ENCODE measurements around the gene IFITM1.

Gene IFITM1

GRCh38 chr11:313787-314553 is at the start of gene IFITM1:
Gene IFITM1, plus strand, starts transcription at chr11:314040. Its CDS starts 131 bp downstream, at chr11:314171.
- peak; percentile 56 to 65 for DNase-seq

GRCh38 chr11:266676-267439 is 47.0 kb upstream of the IFITM1 start:
- peak; percentile 44 to 51 for DNase-seq

DNA sequence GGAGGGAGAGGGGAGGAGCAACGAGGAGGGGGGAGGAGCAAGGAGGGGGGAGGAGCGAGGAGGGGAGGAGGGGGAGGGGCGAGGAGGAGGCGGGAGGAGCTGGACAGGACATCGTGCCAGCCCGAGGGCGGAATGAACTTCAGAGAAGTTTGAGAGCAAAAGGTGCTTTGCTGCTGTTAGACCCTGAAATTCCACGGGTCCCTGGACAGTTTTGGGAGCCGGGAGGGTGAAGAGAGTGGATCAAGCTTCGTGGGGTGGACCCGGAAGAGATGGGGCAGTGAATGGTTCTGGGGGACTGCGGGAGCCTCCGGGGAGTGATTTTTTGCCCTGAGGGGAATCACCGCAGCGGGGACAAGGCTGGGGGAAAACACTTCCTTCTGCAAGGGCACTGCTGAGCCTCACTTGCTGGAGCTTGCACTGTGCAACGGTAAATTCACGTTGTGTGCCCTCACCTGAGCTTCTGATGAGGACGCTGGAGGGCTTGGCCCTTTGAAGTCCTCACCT is 46.3 kb upstream of the IFITM1 start:
- DNase-seq = peak; percentile 55 to 67

DNA sequence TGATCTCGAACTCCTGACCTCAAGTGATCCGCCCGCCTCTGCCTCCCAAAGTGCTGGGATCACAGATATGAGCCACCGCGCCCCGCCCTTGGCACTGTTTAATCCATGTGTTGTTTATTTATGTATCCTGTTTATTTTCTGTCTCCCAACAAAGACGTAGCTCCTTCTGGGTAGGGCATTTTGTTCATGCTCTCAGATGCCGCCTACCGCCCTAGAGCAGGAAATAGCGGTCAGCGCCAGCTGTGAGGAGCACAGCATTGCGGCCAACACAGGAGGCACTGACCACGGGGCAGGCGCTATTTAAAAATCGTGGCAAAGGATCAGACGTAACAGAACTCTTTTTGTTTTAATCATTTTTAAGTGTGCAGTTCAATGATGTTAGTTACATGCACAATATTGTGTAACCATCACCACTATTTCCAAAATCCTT is 45.1 kb upstream of the IFITM1 start:
- peak; percentile 39 to 51 for DNase-seq

GRCh38 chr11:269146-269890 is 44.5 kb upstream of the IFITM1 start:
- peak; percentile 45 to 63 for DNase-seq

GRCh38 chr11:270451-271318 is 43.2 kb upstream of the IFITM1 start:
- DNase-seq = no peak

- no peak for DNase-seq
These were observed 42.5 kb upstream of the IFITM1 start for GRCh38 chr11:271319-271715.

- DNase-seq = no peak
These were observed 41.5 kb upstream of the IFITM1 start for GRCh38 chr11:272195-272930.

DNA sequence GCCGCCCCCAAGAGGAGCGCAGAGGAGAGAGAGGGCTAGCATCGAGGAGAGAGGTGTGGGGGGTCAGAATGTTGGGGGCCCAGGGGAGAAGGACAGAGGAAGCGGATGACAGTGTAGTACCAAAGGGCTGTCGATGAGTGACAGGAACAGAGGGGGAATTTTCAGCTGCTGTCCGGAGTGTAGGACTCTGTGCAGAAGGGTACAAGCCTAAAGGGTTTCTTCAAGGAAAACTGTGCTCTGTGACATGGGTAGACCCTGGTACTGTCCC is 41.0 kb upstream of the IFITM1 start:
- no peak for DNase-seq

DNA sequence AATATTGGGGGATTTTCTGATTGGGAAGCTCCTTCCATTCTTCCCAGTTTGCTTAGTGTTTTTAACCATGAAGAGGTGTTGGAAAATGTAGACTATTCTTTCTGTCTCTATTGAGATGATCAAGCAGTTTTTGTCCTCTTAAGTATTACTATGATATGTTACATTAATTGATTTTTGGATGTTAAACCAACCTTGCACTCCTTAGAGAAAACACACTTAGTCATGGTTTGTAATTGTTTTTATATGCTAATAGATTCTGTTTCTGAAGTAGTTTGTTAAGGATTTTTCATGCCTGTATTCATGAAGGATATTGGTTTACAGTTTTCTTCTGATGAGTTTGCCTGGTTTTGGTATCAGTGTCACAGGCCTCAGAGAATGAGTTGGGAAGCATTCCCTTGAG is 37.6 kb upstream of the IFITM1 start:
- no peak for DNase-seq

GRCh38 chr11:278001-278951 is 35.6 kb upstream of the IFITM1 start, which contains the start of gene NLRP6:
Gene NLRP6, plus strand, starts transcription at chr11:278407. Its CDS starts 163 bp downstream, at chr11:278570.
- DNase-seq = peak in 1 of 2 experiments; percentile 5

- DNase-seq = peak in 1 of 2 experiments; percentile 9
These were observed 34.5 kb upstream of the IFITM1 start for GRCh38 chr11:279040-279965.

DNA sequence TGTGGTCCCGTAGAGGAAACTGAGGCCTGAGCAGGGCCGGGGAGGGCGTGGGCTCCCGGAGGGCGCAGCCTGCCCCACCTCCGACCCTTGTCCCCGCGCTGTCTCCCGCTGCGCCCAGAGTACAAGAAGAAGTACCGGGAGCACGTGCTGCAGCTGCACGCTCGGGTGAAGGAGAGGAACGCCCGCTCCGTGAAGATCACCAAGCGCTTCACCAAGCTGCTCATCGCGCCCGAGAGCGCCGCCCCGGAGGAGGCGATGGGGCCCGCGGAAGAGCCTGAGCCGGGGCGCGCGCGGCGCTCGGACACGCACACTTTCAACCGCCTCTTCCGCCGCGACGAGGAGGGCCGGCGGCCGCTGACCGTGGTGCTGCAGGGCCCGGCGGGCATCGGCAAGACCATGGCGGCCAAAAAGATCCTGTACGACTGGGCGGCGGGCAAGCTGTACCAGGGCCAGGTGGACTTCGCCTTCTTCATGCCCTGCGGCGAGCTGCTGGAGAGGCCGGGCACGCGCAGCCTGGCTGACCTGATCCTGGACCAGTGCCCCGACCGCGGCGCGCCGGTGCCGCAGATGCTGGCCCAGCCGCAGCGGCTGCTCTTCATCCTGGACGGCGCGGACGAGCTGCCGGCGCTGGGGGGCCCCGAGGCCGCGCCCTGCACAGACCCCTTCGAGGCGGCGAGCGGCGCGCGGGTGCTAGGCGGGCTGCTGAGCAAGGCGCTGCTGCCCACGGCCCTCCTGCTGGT is 33.7 kb upstream of the IFITM1 start:
- peak in 1 of 2 experiments; percentile 44 for DNase-seq

GRCh38 chr11:280706-281485 is 32.9 kb upstream of the IFITM1 start:
- peak in 1 of 2 experiments; percentile 43 for DNase-seq

GRCh38 chr11:281486-282161 is 32.2 kb upstream of the IFITM1 start:
- DNase-seq = no peak

DNA sequence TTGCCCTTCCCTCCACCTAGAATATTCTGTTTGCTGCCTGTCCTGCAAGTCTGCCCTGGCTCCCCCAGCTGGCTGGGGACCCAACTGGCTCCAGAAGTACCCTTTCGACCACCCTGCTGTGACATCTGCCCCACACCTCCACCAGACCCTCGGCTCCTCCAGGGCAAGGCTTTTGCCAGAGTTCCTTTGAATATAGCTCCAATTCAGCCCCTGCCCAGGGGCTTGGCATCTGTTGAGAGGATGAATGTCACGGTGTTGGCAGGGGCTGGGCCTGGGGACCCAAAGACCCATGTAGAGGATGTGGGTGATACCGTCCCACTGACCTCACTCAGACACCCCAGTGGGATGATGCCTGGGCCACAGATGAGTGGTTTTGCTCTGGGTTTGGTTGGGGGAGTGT is 31.7 kb upstream of the IFITM1 start:
- no peak for DNase-seq
